Nasal cavity respiratory epithelium epithelial cell of viscerocranial mucosa (primary cell): ENCODE results near the gene SMARCC1. TPM values are rescaled to one million over a fixed set of nuclear protein-coding genes. Genes with fewer than 3 reads are reported as not detected.

ENCODE experiments used
- total RNA-seq: library from RNA; depleted of rRNA; stranded (reverse); fragments of >200 nt; gene quantifications from 2 replicates; pipeline ENCODE4 v1.2.3, GENCODE V29; 2014

The SMARCC1 gene
- total RNA-seq = 37.6 and 69.2 TPM in 2 replicates

DNA sequence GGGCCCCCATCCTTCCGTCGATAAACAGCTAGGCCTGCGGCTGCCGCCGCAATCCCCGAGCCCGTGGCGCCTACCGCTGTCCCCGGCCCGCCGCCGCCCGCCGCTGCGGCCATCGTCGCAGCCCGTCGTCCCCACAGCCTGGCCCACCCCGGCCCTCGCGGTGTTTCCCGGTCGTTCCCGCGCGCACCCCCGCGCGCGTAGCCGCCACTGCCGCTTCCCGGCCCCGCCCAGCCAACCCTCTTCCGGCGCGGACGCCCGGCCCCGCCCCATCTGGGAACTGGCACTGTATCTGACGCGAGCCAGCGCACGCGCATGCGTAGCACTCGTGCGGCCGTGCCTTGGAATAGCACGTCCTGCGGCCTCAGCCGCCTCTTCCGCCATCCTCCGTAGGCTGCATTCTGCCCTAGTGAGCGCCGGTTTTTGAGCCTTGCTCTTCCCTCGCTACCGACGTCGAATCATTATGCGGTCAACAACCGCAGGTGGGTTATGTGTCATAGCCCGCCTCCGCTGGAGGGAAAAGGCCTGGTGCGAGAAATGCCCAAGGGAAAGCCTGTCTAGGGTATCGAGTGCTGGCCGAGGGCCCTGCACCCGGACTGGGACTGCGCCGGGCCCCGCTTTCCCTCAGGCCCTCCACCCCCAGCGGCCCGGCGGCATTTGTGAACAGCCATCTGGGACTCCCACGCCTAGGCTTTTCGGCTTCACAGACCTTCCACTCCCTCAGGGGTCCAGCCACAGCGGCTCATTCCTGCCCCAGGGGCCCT is at the start of gene SMARCC1:
SMARCC1 (minus strand) TSS at position 209 of the 761 bp plus-strand sequence; CDS start at position 113, 96 bp downstream.

DNA sequence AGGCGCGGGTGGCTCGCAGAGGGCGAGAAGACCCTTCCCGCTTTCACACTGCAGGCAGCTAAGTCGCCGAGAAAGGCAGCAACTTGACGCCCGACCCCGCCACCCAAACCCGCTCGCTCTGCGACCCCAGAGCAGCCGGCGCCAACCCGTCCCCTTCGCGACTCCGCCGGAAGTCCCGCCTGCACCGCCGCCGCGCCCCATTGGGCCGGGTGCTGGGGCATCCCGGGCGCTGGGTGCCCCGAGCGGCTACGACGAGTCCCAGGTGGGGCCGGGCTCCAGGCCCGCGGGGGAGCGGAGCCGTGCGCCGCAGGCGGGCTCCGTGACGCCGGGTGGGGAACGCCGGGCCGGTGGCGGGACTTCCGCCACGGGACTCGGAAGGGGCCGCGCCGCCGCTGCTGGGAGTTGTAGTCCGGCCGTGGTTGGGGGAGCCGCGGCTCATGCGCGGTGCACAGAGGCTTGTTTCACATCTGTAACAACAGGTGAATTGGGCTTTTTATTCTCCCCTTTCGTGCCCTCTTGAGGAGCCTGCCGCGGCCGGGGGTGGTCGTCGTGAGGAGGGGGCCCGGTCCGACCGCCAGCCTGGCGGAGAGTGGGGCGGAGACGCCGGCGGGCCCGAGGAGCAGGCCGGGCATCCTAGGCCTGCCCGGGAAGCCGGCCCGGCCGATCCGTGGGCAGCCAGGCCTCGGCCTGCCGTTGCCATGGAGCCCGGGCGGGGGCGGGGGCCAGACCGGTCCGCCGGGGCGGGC is 21.2 kb upstream of the SMARCC1 start, which contains the start of gene DHX30:
DHX30 (plus strand) TSS at position 405 of the 746 bp plus-strand sequence. CDS start 7,546 bp downstream, outside the sequence.

DNA sequence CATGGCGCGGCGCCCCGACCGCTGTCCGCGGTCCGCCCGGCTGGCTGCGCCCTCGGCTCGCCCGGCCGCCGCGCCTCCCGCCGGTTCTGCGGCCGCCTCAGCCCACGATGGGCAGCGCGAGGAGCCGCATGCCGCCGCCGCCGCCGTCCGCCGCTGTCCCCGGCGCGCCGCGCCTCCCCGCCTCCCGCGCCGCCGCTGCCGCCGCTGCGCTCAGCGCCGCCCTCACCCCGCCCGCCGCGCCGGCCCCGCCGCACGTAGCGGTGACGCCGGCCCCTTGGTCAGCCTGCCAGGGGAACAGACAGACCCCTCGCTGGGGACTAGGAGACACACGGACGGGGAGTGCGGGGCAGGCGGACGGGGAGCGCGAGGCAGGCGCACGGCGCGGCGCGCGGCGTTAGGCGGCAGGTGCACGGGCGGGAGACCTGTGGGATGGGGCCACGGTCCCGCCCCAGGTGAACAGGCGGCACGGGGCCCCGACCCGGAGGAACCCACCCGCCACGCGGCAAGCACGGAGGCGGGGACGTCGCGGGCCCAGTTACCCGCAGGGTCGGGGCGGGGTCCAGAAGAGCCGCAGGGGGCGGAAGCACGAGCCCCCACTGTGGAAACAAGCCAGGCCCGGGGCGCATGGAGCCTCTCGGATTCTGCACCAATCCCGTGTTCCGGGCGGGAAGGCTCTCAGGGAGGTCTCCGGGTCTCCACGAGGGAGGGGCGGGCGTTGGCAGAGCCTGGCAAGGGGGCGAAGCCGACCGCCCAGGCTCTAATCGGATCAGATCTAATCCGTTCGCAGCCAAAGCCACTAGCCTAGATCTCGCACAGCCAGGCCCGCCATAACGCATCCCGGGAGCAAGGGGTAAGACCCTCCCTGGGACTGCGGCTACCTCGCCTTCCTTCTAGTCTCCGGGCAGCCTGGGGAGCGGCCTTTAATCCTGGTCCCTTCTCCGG is 202.7 kb downstream of the SMARCC1 start, which contains the start of gene CSPG5:
CSPG5 (minus strand) TSS at position 175 of the 942 bp plus-strand sequence; CDS start at position 3, 172 bp downstream.

Other genes starting within 250 kb of the SMARCC1 start
- gene CSPG5, start 203.0 kb downstream of the SMARCC1 start, total RNA-seq = 0.36 and 1.7 TPM in 2 replicates
- 62.2 and 76.4 TPM in 2 replicates for gene DHX30, start 21.2 kb upstream of the SMARCC1 start, total RNA-seq
- gene MAP4, start 234.5 kb upstream of the SMARCC1 start, total RNA-seq = 57.1 and 160 TPM in 2 replicates